PC-9 (cell line): ENCODE data around the gene RAB28.

Experiments used
- CTCF ChIP-seq: fragments of 200-600 bp; sonication (generic); conservative IDR thresholded peaks from 2 replicates; pipeline ENCODE4 v1.6.1; 2017; ENCODE audit warnings: mixed run types, antibody characterized with exemption, mild to moderate bottlenecking, moderate library complexity
- EZH2 ChIP-seq: fragments of 200-600 bp; sonication (generic); IDR thresholded peaks from 2 replicates; pipeline ENCODE4 v1.8.0; 2017; ENCODE audit warnings: antibody characterized with exemption, low read depth

- TF ChIP-seq CTCF (no peak), EZH2 (no peak)
Measured at GRCh38 chr4:13484122-13484748, at the start of gene RAB28.
